Liver (tissue), 2 donors: ENCODE results near the gene NOM1.

Experiments
- HNF4A ChIP-seq, 2 donors: conservative IDR thresholded peaks; 2 replicates each; pipeline ENCODE4 v1.6.1; 2016; ENCODE audit warnings: antibody characterized with exemption in 2 of 2, mild to moderate bottlenecking in 2 of 2
- TF ChIP-seq, protein P1 (sequence below): IDR thresholded peaks from 2 replicates; pipeline ENCODE4 v1.6.1; 2016; ENCODE audit warnings: antibody characterized with exemption
- donor health status: healthy.

- TF ChIP-seq, protein P1, sequence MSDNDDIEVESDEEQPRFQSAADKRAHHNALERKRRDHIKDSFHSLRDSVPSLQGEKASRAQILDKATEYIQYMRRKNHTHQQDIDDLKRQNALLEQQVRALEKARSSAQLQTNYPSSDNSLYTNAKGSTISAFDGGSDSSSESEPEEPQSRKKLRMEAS, result no peak
- no peak for TF ChIP-seq HNF4A (conservative IDR thresholded peaks at IDR 0.05)
Measured at GRCh38 chr7:157016024-157016351, 66.5 kb downstream of the NOM1 start.
